HepG2 (cell line): ENCODE measurements around the gene ANKRD37. TPM values are rescaled to one million over a fixed set of nuclear protein-coding genes. Genes with fewer than 3 reads are reported as not detected.

Source experiments
- ATAC-seq: fragments of 200-7000 bp; cut with Tn5 transposase; 3 replicates; pipeline ENCODE4 v1.9.1; 2020; ENCODE audit warnings: mild to moderate bottlenecking, moderate library complexity
- BruUV-seq: library from RNA; stranded (reverse); fragments of 400-500 nt; replicated peaks from 2 replicates; lab custom pipeline; 2021; lab: Mats Ljungman, UMichigan
- CTCF ChIA-PET: fragments of 300-600 bp; formaldehyde crosslinking; extraction: SDS; loops from one replicate; lab custom pipeline; 2021; ENCODE audit warnings: low total read pairs, inconsistent platforms, low intra/inter-chr PET ratio; lab: Yijun Ruan, JAX
- POLR2A ChIA-PET: fragments of 350-600 bp; sonication (Branson Sonifier 250); formaldehyde crosslinking; loops from one replicate; lab custom pipeline; 2020; ENCODE audit warnings: antibody characterized with exemption, inconsistent platforms; lab: Yijun Ruan, JAX
- DNase-seq: peaks from one replicate; pipeline ENCODE4 v3.0.0-alpha.2; 2015; ENCODE audit warnings: low spot score
- FAIRE-seq: peaks from 3 replicates; lab custom pipeline; 2011; peaks lifted over from hg19 to GRCh38; lab: Jason Lieb, UNC
- H2AFZ ChIP-seq: one replicate; pipeline ENCODE4 v1.6.1; 2011; ENCODE audit warnings: low read length, inconsistent platforms
- H3K27ac ChIP-seq: fragments of 300-600 bp; 3 replicates; pipeline ENCODE4 v1.8.0; 2011; ENCODE audit warnings: mixed run types, mild to moderate bottlenecking, mixed read lengths, low read length, inconsistent platforms; ENCODE audit not compliant: insufficient read depth; ENCODE audit errors: extremely low read length
- H3K27me3 ChIP-seq, 2 experiments: fragments of 200-600 bp in 1 of 2; 2 replicates in 1 of 2; 3 replicates in 1 of 2; pipeline versions ENCODE4 v1.6.0 to v1.8.0; 2011; ENCODE audit warnings: low read length in 2 of 2, mild to moderate bottlenecking in 2 of 2, moderate library complexity in 2 of 2, inconsistent platforms in 1 of 2; ENCODE audit not compliant: insufficient read depth in 2 of 2, control insufficient read depth in 1 of 2
- H3K36me3 ChIP-seq, 2 experiments: fragments of 200-600 bp in 1 of 2; replicated peaks in 1 of 2; 2 replicates in 1 of 2; 3 replicates in 1 of 2; pipeline versions ENCODE4 v1.5.1 to v1.8.0; 2011; ENCODE audit warnings: low read length in 2 of 2, inconsistent platforms in 1 of 2; ENCODE audit not compliant: insufficient read depth in 2 of 2, control insufficient read depth in 1 of 2
- H3K4me1 ChIP-seq: 2 replicates; pipeline ENCODE4 v1.5.1; 2012; ENCODE audit warnings: low read length, inconsistent platforms; ENCODE audit not compliant: insufficient read depth
- H3K4me2 ChIP-seq: 2 replicates; pipeline ENCODE4 v1.6.0; 2011; ENCODE audit warnings: low read depth, low read length, inconsistent platforms
- H3K4me3 ChIP-seq, 3 experiments: fragments of 200-600 bp in 1 of 3; sonication (generic), shearing (Covaris generic) in 1 of 3; replicated peaks in 1 of 3; 2 replicates each; pipeline ENCODE4 v1.5.1; 2011 to 2016; ENCODE audit warnings: low read length in 3 of 3, inconsistent platforms in 2 of 3, low read depth in 2 of 3, mild to moderate bottlenecking in 2 of 3, control low read depth in 1 of 3, mixed read lengths in 1 of 3; ENCODE audit not compliant: insufficient read depth in 1 of 3
- H3K79me2 ChIP-seq: one replicate; pipeline ENCODE4 v1.6.1; 2011; ENCODE audit warnings: low read length, inconsistent platforms; ENCODE audit not compliant: insufficient read depth
- H3K9ac ChIP-seq: 2 replicates; pipeline ENCODE4 v1.6.0; 2011; ENCODE audit warnings: mild to moderate bottlenecking, low read depth, low read length, inconsistent platforms; ENCODE audit not compliant: insufficient read depth
- H3K9me3 ChIP-seq: 2 replicates; pipeline ENCODE4 v1.5.1; 2012; ENCODE audit warnings: mild to moderate bottlenecking, low read length
- H4K20me1 ChIP-seq: 2 replicates; pipeline ENCODE4 v1.6.0; 2011; ENCODE audit warnings: inconsistent platforms, mild to moderate bottlenecking, low read length, moderate library complexity; ENCODE audit not compliant: insufficient read depth
- AGO2 ChIP-seq: fragments of 200-400 bp; formaldehyde crosslinking; optimal IDR thresholded peaks from 2 replicates; pipeline ENCODE3; 2017; ENCODE audit warnings: mild to moderate bottlenecking, low read depth, low read length, moderate library complexity
- ARNT ChIP-seq: fragments of 450-650 bp; IDR thresholded peaks from 2 replicates; pipeline ENCODE4 v1.6.1; 2017
- BCL6 ChIP-seq: IDR thresholded peaks from 2 replicates; pipeline ENCODE4 v1.6.1; 2016; ENCODE audit warnings: missing genetic modification reagents, missing compliant biosample characterization
- GLI4 ChIP-seq: sonication (generic); formaldehyde crosslinking; IDR thresholded peaks from 2 replicates; pipeline ENCODE4 v1.5.1; 2020; ENCODE audit warnings: missing genetic modification reagents, mild to moderate bottlenecking, moderate library complexity, borderline replicate concordance
- HNRNPL ChIP-seq: fragments of 200-400 bp; formaldehyde crosslinking; IDR thresholded peaks from 2 replicates; pipeline ENCODE4 v1.6.1; 2017; ENCODE audit warnings: mild to moderate bottlenecking, low read depth, low read length
- KDM2A ChIP-seq: sonication (generic); formaldehyde crosslinking; IDR thresholded peaks from 2 replicates; pipeline ENCODE4 v1.4.0; 2020; ENCODE audit warnings: low read depth, missing genetic modification reagents, borderline replicate concordance
- MAFF ChIP-seq: IDR thresholded peaks from 2 replicates; pipeline ENCODE4 v1.6.1; 2011; ENCODE audit warnings: low read depth, low read length, improper control_type of control experiment
- MIXL1 ChIP-seq: IDR thresholded peaks from 2 replicates; pipeline ENCODE4 v1.6.1; 2016
- MYC ChIP-seq: sonication (generic); formaldehyde crosslinking; IDR thresholded peaks from 2 replicates; pipeline ENCODE4 v1.9.0; 2021; ENCODE audit warnings: missing genetic modification reagents, borderline replicate concordance
- NR3C1 ChIP-seq: sonication (generic); formaldehyde crosslinking; IDR thresholded peaks from 2 replicates; pipeline ENCODE4 v1.4.0; 2020; ENCODE audit warnings: missing genetic modification reagents
- SKI ChIP-seq: fragments of 450-650 bp; IDR thresholded peaks from one replicate; pipeline ENCODE4 v1.6.1; 2018; ENCODE audit warnings: mild to moderate bottlenecking; ENCODE audit not compliant: partially characterized antibody
- TCF12 ChIP-seq, 2 experiments: fragments of 450-650 bp in 1 of 2; sonication (generic) in 1 of 2; formaldehyde crosslinking in 1 of 2; IDR thresholded peaks; 2 replicates each; pipeline versions ENCODE4 v1.6.1 to v1.8.0; 2017 to 2022; ENCODE audit warnings: antibody characterized with exemption in 1 of 2, mild to moderate bottlenecking in 1 of 2, missing genetic modification reagents in 1 of 2, moderate library complexity in 1 of 2
- ZFP1 ChIP-seq: IDR thresholded peaks from 2 replicates; pipeline ENCODE4 v1.6.1; 2016
- ZFP90 ChIP-seq: sonication (generic); formaldehyde crosslinking; IDR thresholded peaks from 2 replicates; pipeline ENCODE4 v1.8.0; 2022; ENCODE audit warnings: missing genetic modification reagents, mild to moderate bottlenecking, inconsistent platforms, borderline replicate concordance
- ZNF101 ChIP-seq: sonication (generic); formaldehyde crosslinking; IDR thresholded peaks from 2 replicates; pipeline ENCODE4 v1.4.0; 2020; ENCODE audit warnings: mild to moderate bottlenecking, low read depth, missing genetic modification reagents, borderline replicate concordance
- ZNF484 ChIP-seq: sonication (generic); formaldehyde crosslinking; IDR thresholded peaks from 2 replicates; pipeline ENCODE4 v1.5.1; 2020; ENCODE audit warnings: mild to moderate bottlenecking, low read depth, missing genetic modification reagents, borderline replicate concordance
- ZNF530 ChIP-seq: sonication (generic); formaldehyde crosslinking; IDR thresholded peaks from 2 replicates; pipeline ENCODE4 v1.5.0; 2020; ENCODE audit warnings: low read depth, mild to moderate bottlenecking, missing genetic modification reagents
- ZNF687 ChIP-seq: sonication (generic); formaldehyde crosslinking; IDR thresholded peaks from 2 replicates; pipeline ENCODE4 v1.5.1; 2020; ENCODE audit warnings: mild to moderate bottlenecking, missing genetic modification reagents, moderate library complexity
- ZNF792 ChIP-seq: IDR thresholded peaks from 2 replicates; pipeline ENCODE4 v1.6.1; 2016
- WGBS: methylation state at CpG from one replicate; pipeline ENCODE4 v1.1.6; 2017; ENCODE audit warnings: low lambda C conversion rate; 5-methylcytosine and 5-hydroxymethylcytosine counted together
- in situ Hi-C: cut with HindIII; loops from 2 replicates; pipeline ENCODE4 v1.10.0; 2017; ENCODE audit warnings: low pct_unique_long_range_greater_than_20kb; ENCODE audit not compliant: extremely low pct_ligation_motif_present
- intact Hi-C: fragments of 100-400 bp; cut with micrococcal nuclease; formaldehyde crosslinking; loops from one replicate; pipeline ENCODE4 v1.10.0; 2022; ENCODE audit not compliant: unreplicated experiment
- polyA plus RNA-seq, 8 experiments: library from polyadenylated mRNA; depleted of rRNA in 3 of 8; stranded (reverse) in 7 of 8; unstranded in 1 of 8; fragments of >200 nt; fragmentation: Illumina TruSeq in 4 of 8; extraction: Trizol in 4 of 8; gene quantifications; 2 replicates each; pipeline versions ENCODE4 v1.2.1 to v1.2.3, GENCODE V29; 2011 to 2016; ENCODE audit warnings: low read depth in 4 of 8, missing spikeins in 1 of 8, mixed read lengths in 1 of 8; ENCODE audit not compliant: insufficient read depth in 1 of 8
- total RNA-seq, 5 experiments: library from RNA; depleted of rRNA; stranded (reverse); fragments of >200 nt; fragmentation: Illumina TruSeq; extraction: Trizol; gene quantifications; 2 replicates each; pipeline ENCODE4 v1.2.3, GENCODE V29; 2016; ENCODE audit warnings: low read depth in 1 of 5
- TF ChIP-seq, protein P1 (sequence below): IDR thresholded peaks from 2 replicates; pipeline ENCODE4 v1.6.1; 2016; ENCODE audit warnings: missing compliant biosample characterization, missing genetic modification reagents, borderline replicate concordance
- TF ChIP-seq, protein P2 (sequence below): sonication (generic); formaldehyde crosslinking; IDR thresholded peaks from 2 replicates; pipeline ENCODE4 v1.5.0; 2020; ENCODE audit warnings: missing genetic modification reagents

The ANKRD37 gene
- total and polyA plus RNA-seq, 2 of the 13 experiments (the other 11 are each of a cell fraction or from before 2014, with no cell fraction given) = 2.2 to 51.4 TPM

GRCh38 chr4:185437809-185438208 lies 41.2 kb downstream of the ANKRD37 start (continued):
- no peak for TF ChIP-seq ZNF687 (CRISPR knock-in tag)
- TF ChIP-seq ZNF484 = no peak
- TF ChIP-seq MYC (CRISPR knock-in tag) = no peak
- no peak for TF ChIP-seq ZNF101 (CRISPR knock-in tag)
- no peak for TF ChIP-seq BCL6 (CRISPR knock-in tag)
- no peak for TF ChIP-seq SKI
- TF ChIP-seq NR3C1 = no peak
- no peak for TF ChIP-seq ZFP90 (CRISPR knock-in tag)
- no peak for TF ChIP-seq KDM2A (CRISPR knock-in tag)
- no peak for TF ChIP-seq MIXL1
- no peak for TF ChIP-seq ARNT

DNA sequence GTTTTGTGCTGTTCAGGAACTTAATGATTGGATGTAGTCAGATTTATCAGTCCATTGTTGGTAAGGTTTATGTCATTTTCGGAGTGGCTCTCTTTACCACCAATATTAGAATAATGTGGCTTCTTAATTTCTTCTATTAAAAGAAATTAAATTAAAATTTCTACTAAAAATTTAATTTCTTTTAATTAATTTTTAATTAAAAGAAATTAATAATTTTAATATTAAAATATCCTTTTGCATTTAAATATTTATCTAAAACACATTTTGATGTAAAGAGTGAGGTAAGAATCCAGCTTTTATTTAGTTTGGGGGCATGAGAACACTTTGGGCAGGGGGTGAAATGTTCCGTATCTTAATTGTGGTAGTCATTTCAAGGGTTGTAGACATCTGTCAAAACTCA lies 44.8 kb downstream of the ANKRD37 start:
- H2AFZ ChIP-seq = no peak overlapping the region
- no peak for ATAC-seq
- H3K4me2 ChIP-seq = no peak overlapping the region
- H3K27me3 ChIP-seq = no peaks in the 10 kb centered on the region
- H3K4me3 ChIP-seq = no peak overlapping the region
- ChIA-PET POLR2A (no interaction called here), CTCF (no interaction called here)
- TF ChIP-seq MAFF (no peak), ZNF530 (no peak), ZNF792 (no peak), TCF12 (IDR thresholded peaks at IDR 0.05) (no peak), TCF12 (CRISPR knock-in tag; IDR thresholded peaks at IDR 0.05) (no peak), AGO2 (no peak), GLI4 (CRISPR knock-in tag) (no peak), ZFP1 (CRISPR knock-in tag) (no peak), HNRNPL (no peak)
- TF ChIP-seq, protein P1, sequence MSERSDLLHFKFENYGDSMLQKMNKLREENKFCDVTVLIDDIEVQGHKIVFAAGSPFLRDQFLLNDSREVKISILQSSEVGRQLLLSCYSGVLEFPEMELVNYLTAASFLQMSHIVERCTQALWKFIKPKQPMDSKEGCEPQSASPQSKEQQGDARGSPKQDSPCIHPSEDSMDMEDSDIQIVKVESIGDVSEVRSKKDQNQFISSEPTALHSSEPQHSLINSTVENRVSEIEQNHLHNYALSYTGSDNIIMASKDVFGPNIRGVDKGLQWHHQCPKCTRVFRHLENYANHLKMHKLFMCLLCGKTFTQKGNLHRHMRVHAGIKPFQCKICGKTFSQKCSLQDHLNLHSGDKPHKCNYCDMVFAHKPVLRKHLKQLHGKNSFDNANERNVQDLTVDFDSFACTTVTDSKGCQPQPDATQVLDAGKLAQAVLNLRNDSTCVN (CRISPR knock-in tag) = no peak
- TF ChIP-seq, protein P2, sequence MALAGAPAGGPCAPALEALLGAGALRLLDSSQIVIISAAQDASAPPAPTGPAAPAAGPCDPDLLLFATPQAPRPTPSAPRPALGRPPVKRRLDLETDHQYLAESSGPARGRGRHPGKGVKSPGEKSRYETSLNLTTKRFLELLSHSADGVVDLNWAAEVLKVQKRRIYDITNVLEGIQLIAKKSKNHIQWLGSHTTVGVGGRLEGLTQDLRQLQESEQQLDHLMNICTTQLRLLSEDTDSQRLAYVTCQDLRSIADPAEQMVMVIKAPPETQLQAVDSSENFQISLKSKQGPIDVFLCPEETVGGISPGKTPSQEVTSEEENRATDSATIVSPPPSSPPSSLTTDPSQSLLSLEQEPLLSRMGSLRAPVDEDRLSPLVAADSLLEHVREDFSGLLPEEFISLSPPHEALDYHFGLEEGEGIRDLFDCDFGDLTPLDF (CRISPR knock-in tag) = no peak
- FAIRE-seq = no peak
- intact Hi-C loops (no loop called here), in situ Hi-C loops (no loop called here)
- no TSS peak for BruUV-seq
- H3K4me1 ChIP-seq = no peaks in the 10 kb centered on the region
- no peaks in the 10 kb centered on the region for H3K79me2 ChIP-seq
- no peak overlapping the region for H3K9ac ChIP-seq
- no peaks in the 10 kb centered on the region for H3K36me3 ChIP-seq
- H3K9me3 ChIP-seq = no peaks in the 10 kb centered on the region
- 53% methylated on average over 2 of the region's 2 CpGs for WGBS
- no peak overlapping the region for H3K27ac ChIP-seq
- DNase-seq = no peak
- H4K20me1 ChIP-seq = no peaks in the 10 kb centered on the region
